Endodermal cell (in vitro differentiated cells): ENCODE data around the gene TTLL10. TPM values are rescaled to one million over a fixed set of nuclear protein-coding genes. Genes with fewer than 3 reads are reported as not detected.

ENCODE experiments used
- DNase-seq: peaks from one replicate; pipeline ENCODE4 v3.0.0-alpha.2; 2017
- H3K27ac ChIP-seq: 2 replicates; pipeline ENCODE4 v1.5.1; 2013; ENCODE audit warnings: mild to moderate bottlenecking, low read depth, low read length, moderate library complexity
- H3K27me3 ChIP-seq: 2 replicates; pipeline ENCODE4 v1.6.1; 2013; ENCODE audit warnings: mild to moderate bottlenecking, low read length, moderate library complexity; ENCODE audit not compliant: insufficient read depth, control insufficient read depth, poor library complexity, severe bottlenecking
- H3K36me3 ChIP-seq: 2 replicates; pipeline ENCODE4 v1.7.0; 2013; ENCODE audit warnings: mild to moderate bottlenecking, low read length, moderate library complexity; ENCODE audit not compliant: control insufficient read depth, insufficient read depth
- H3K4me1 ChIP-seq: one replicate; pipeline ENCODE4 v1.7.0; 2013; ENCODE audit warnings: low read length; ENCODE audit not compliant: control insufficient read depth, insufficient read depth
- H3K4me3 ChIP-seq: 2 replicates; pipeline ENCODE4 v1.5.1; 2013; ENCODE audit warnings: mild to moderate bottlenecking, low read length, moderate library complexity
- H3K9ac ChIP-seq: 2 replicates; pipeline ENCODE4 v1.6.1; 2013; ENCODE audit warnings: mild to moderate bottlenecking, low read length, moderate library complexity; ENCODE audit not compliant: poor library complexity, severe bottlenecking; ENCODE audit errors: extremely low read depth
- H3K9me3 ChIP-seq: 2 replicates; pipeline ENCODE4 v1.6.1; 2013; ENCODE audit warnings: mild to moderate bottlenecking, low read length, moderate library complexity; ENCODE audit not compliant: control insufficient read depth
- H3K27ac Mint-ChIP-seq: 2 replicates; pipeline ENCODE4 v1.8.0; 2020; ENCODE audit warnings: mixed read lengths
- H3K27me3 Mint-ChIP-seq: 2 replicates; pipeline ENCODE4 v1.8.0; 2021; ENCODE audit warnings: mild to moderate bottlenecking, mixed read lengths; ENCODE audit not compliant: insufficient read depth
- H3K36me3 Mint-ChIP-seq: 2 replicates; pipeline ENCODE4 v1.8.0; 2020; ENCODE audit warnings: low read depth, mixed read lengths
- H3K4me1 Mint-ChIP-seq: 2 replicates; pipeline ENCODE4 v1.8.0; 2020; ENCODE audit warnings: mixed read lengths
- H3K4me3 Mint-ChIP-seq: 2 replicates; pipeline ENCODE4 v1.8.0; 2020; ENCODE audit warnings: mild to moderate bottlenecking, moderate library complexity, mixed read lengths
- H3K9me3 Mint-ChIP-seq: 2 replicates; pipeline ENCODE4 v1.8.0; 2020; ENCODE audit warnings: mild to moderate bottlenecking, mixed read lengths
- WGBS, 2 experiments: methylation state at CpG; one replicate each; pipeline versions ENCODE4 v1.1.5 to v1.1.7; 2013; ENCODE audit warnings: missing lambda C conversion rate in 2 of 2, mixed read lengths in 1 of 2; ENCODE audit not compliant: insufficient coverage in 1 of 2, insufficient read length in 1 of 2; 5-methylcytosine and 5-hydroxymethylcytosine counted together
- total RNA-seq, 2 donors: library from RNA; stranded (reverse); fragmentation: NEBNext Ultra II Directional in 1 of 2; extraction: Animal tissue kit (Norgen Biotek cat#: 25700) in 1 of 2; gene quantifications; 2 replicates in 1 of 2; 3 replicates in 1 of 2; pipeline ENCODE4 v1.2.1, GENCODE V29; 2021
- TF ChIP-seq, protein P1 (sequence below): fragments of 200-600 bp; sonication (generic); conservative IDR thresholded peaks from 2 replicates; pipeline ENCODE4 v1.5.0; 2021; ENCODE audit warnings: antibody characterized with exemption, mild to moderate bottlenecking

The TTLL10 gene
- total RNA-seq, 2 donors from 2014 or later, result 0.93 to 1.2 TPM

DNA sequence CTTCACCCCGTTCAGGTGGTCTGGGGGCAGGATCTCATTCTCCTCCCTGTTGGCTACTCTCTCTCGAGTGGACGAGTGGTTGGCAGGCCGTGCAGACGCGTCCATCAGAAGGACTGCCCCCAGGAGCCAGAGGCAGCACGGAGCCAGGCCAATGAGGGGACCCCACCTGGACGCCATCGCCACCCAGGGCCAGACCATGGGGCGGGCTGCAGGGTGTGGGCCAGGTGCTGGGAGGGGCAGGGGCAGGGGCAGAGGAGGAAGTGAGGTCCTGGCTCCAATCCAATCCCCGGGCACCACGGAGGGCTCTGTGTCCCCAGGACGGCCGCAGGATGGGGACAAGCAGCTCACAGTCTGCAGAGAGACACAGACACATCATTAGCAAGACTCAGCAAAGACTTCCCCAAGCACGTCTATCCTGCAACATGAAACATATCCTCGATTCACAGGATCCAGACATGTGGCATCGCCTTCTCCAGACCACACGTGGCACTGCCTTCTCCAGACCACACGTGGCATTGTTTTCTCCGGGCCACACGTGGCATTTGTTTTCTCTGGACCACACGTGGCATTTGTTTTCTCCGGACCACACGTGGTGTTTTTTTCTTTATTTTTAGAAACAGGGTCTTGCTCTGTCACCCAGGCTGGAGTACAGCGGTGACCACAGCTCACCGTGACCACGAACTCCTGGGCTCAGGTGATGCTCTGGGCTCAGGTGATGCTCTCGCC, 55.1 kb downstream of the TTLL10 start:
- DNase-seq, result no peak
- Mint-ChIP-seq H3K36me3 (peaks cover 41% of the 10 kb centered on the region), H3K4me3 (no peak overlapping the region), H3K4me1 (peaks cover 3% of the 10 kb centered on the region), H3K27me3 (no peaks in the 10 kb centered on the region), H3K9me3 (peaks cover 4% of the 10 kb centered on the region), H3K27ac (no peak overlapping the region)
- TF ChIP-seq, protein P1, sequence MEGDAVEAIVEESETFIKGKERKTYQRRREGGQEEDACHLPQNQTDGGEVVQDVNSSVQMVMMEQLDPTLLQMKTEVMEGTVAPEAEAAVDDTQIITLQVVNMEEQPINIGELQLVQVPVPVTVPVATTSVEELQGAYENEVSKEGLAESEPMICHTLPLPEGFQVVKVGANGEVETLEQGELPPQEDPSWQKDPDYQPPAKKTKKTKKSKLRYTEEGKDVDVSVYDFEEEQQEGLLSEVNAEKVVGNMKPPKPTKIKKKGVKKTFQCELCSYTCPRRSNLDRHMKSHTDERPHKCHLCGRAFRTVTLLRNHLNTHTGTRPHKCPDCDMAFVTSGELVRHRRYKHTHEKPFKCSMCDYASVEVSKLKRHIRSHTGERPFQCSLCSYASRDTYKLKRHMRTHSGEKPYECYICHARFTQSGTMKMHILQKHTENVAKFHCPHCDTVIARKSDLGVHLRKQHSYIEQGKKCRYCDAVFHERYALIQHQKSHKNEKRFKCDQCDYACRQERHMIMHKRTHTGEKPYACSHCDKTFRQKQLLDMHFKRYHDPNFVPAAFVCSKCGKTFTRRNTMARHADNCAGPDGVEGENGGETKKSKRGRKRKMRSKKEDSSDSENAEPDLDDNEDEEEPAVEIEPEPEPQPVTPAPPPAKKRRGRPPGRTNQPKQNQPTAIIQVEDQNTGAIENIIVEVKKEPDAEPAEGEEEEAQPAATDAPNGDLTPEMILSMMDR, result no peak
- H3K9ac ChIP-seq, result no peak overlapping the region
- H3K27ac ChIP-seq, result no peak overlapping the region
- WGBS, 2 experiments, result 91 to 97% methylated on average over 23 to 28 of the region's 28 CpGs
- H3K9me3 ChIP-seq, result no peaks in the 10 kb centered on the region
- peaks cover 21% of the 10 kb centered on the region for H3K36me3 ChIP-seq
- no peaks in the 10 kb centered on the region for H3K4me1 ChIP-seq
- no peaks in the 10 kb centered on the region for H3K27me3 ChIP-seq
- H3K4me3 ChIP-seq, result no peak overlapping the region

DNA sequence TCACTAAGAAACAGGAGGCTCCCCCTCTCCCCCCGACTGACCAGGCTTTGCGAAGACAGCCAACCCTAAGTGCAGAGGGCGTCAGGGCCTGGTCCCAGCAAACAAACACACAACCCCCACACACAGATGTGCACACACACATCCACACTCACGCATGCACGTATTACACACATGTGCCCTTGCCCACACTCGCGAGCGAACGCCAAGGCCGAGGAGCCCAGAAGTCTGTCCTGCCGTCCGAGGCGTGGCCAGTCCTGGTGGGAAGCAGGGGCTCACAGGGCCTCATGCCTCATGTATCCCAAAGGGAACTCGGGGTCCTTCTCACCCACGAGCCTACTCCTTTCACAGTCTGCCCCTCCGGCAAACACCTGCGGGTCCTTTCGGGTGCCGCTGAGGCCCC, 56.1 kb downstream of the TTLL10 start:
- peaks cover 6% of the 10 kb centered on the region for H3K9me3 Mint-ChIP-seq
- Histone ChIP-seq H3K9ac (no peak overlapping the region), H3K4me1 (no peaks in the 10 kb centered on the region), H3K27ac (no peak overlapping the region), H3K9me3 (no peaks in the 10 kb centered on the region), H3K27me3 (no peaks in the 10 kb centered on the region), H3K4me3 (peak overlapping the region; percentile 92), H3K36me3 (peaks cover 18% of the 10 kb centered on the region)
- WGBS, 2 experiments, result 95 to 97% methylated on average over 11 to 19 of the region's 19 CpGs
- no peak for DNase-seq
- TF ChIP-seq, protein P1, result no peak
- peaks cover 44% of the 10 kb centered on the region for H3K36me3 Mint-ChIP-seq
- H3K4me1 Mint-ChIP-seq, result peaks cover 8% of the 10 kb centered on the region
- no peak overlapping the region for H3K4me3 Mint-ChIP-seq
- no peaks in the 10 kb centered on the region for H3K27me3 Mint-ChIP-seq
- peak overlapping the region; percentile 9 for H3K27ac Mint-ChIP-seq

- Mint-ChIP-seq H3K27me3 (no peaks in the 10 kb centered on the region), H3K27ac (peak overlapping the region; percentile 86), H3K36me3 (peaks cover 35% of the 10 kb centered on the region), H3K4me3 (peak overlapping the region; percentile 87), H3K9me3 (peaks cover 6% of the 10 kb centered on the region), H3K4me1 (peaks cover 8% of the 10 kb centered on the region)
- Histone ChIP-seq H3K36me3 (peaks cover 16% of the 10 kb centered on the region), H3K27ac (no peak overlapping the region), H3K9ac (peak overlapping the region; percentile 79), H3K9me3 (no peaks in the 10 kb centered on the region), H3K4me1 (no peaks in the 10 kb centered on the region), H3K4me3 (peak overlapping the region; percentile 92), H3K27me3 (no peaks in the 10 kb centered on the region)
- TF ChIP-seq, protein P1, result peak; percentile 60
- no peak for DNase-seq
- 37 to 43% methylated on average over 17 to 24 of the region's 24 CpGs for WGBS, 2 experiments
Measured at GRCh38 chr1:1230656-1231399, 57.1 kb downstream of the TTLL10 start.
